ENCODE measurements around the gene AMPD2. TPM values are rescaled to one million over a fixed set of nuclear protein-coding genes. Genes with fewer than 3 reads are reported as not detected.

Gene AMPD2
- polyA plus RNA-seq, 2 of the 4 experiments (the other 2 are of a cell fraction), result 19.3 to 47.2 TPM

- ChIA-PET POLR2A (no interaction called here), CTCF (no interaction called here)
- FAIRE-seq (no peak), ATAC-seq (no peak), DNase-seq (ENCODE audit: low read depth in 1 of 2, low spot score in 1 of 2) (no peak)
- no peak for TF ChIP-seq USF2 (IDR thresholded peaks at IDR 0.05)
- no peak for TF ChIP-seq HOXA7 (CRISPR knock-in tag; IDR thresholded peaks at IDR 0.05)
- Histone ChIP-seq H3K27ac (no peak overlapping the region), H3K4me3 (no peak overlapping the region), H3K9me3 (no peaks in the 10 kb centered on the region), H3K4me2 (no peak overlapping the region), H3K4me1 (peaks cover 4% of the 10 kb centered on the region; the same call in 1 of the 3 replicates)
- WGBS (ENCODE audit: missing lambda C conversion rate), result 76% methylated on average over 1 of the region's 1 CpG
These were observed 45.0 kb downstream of the AMPD2 start for GRCh38 chr1:109664671-109665070.

DNA sequence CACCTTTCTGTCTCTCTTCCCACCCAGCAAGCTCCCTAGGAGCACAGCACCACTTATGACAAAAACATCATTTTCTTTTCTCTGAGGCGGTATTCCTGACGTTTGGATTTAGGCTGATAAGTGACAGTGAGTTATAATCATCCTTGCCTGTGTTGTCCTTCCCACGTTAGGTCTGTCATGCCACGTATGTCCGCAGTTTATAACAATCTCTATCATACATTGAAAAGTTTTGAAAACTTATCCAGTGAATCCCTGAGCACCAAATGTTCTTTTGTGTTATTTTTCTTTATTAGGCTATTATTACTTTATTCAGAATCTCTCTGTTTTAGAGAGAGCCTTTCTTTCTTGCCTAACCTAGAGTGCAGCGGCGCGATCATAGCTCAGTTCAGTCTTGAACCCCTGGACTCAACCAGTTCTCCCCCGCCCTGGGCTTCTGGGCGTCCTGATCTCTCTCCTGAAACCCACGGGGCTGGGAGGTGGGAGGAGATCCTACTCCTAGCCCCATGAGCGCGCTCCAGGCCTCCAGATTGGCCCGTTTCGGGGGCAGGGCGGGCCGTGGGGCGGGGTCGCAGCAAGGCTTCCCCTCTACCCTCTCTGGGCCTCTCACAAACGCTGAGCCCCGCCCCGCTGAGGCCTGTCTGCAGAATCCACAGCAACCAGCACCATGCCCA is 48.0 kb downstream of the AMPD2 start, which contains the start of gene GSTM2:
Gene GSTM2, plus strand, starts transcription at position 606 of the 671 bp plus-strand sequence. Its CDS starts 59 bp downstream, at position 665.
- no peak within 1 kb of the TSS; the same call in 2 of the 3 replicates for H3K4me3 ChIP-seq
- FAIRE-seq (no peak), DNase-seq (ENCODE audit: low read depth in 1 of 2, low spot score in 1 of 2) (peak in 1 of 2 experiments; percentile 39), ATAC-seq (peak; percentile 90 to 100)
- peaks cover 4% of the 10 kb centered on the region; the same call in 1 of the 3 replicates for H3K4me1 ChIP-seq
- no peak within 1 kb of the TSS for H3K27ac ChIP-seq
- ChIA-PET CTCF (interaction anchor here (1.5 to 1.6 kb wide), 3 partner anchors 10 to 317 kb away, joined by 3 to 4 read pairs (median 4); partner anchors contain the start of gene AHCYL1), POLR2A (no interaction called here)
- 47% methylated on average over 8 of the region's 22 CpGs for WGBS (ENCODE audit: missing lambda C conversion rate)
- TF ChIP-seq, protein P1, sequence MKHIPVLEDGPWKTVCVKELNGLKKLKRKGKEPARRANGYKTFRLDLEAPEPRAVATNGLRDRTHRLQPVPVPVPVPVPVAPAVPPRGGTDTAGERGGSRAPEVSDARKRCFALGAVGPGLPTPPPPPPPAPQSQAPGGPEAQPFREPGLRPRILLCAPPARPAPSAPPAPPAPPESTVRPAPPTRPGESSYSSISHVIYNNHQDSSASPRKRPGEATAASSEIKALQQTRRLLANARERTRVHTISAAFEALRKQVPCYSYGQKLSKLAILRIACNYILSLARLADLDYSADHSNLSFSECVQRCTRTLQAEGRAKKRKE (CRISPR knock-in tag; IDR thresholded peaks at IDR 0.05; ENCODE audit: low read depth), result no peak
- TF ChIP-seq, protein P2, sequence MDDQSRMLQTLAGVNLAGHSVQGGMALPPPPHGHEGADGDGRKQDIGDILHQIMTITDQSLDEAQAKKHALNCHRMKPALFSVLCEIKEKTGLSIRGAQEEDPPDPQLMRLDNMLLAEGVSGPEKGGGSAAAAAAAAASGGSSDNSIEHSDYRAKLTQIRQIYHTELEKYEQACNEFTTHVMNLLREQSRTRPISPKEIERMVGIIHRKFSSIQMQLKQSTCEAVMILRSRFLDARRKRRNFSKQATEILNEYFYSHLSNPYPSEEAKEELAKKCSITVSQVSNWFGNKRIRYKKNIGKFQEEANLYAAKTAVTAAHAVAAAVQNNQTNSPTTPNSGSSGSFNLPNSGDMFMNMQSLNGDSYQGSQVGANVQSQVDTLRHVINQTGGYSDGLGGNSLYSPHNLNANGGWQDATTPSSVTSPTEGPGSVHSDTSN (IDR thresholded peaks at IDR 0.05), result no peak
- no peak for TF ChIP-seq HOXA7 (CRISPR knock-in tag; IDR thresholded peaks at IDR 0.05)
- peak within 1 kb of the TSS; percentile 39 for H3K4me2 ChIP-seq
- H3K9me3 ChIP-seq, result no peaks in the 10 kb centered on the region

- Histone ChIP-seq H3K4me3 (no peak overlapping the region; the same call in 2 of the 3 replicates), H3K9me3 (no peaks in the 10 kb centered on the region), H3K4me2 (peak overlapping the region; percentile 39), H3K27ac (no peak overlapping the region), H3K4me1 (peaks cover 4% of the 10 kb centered on the region; the same call in 1 of the 3 replicates)
- ChIA-PET CTCF (interaction anchor here (0.5 to 1.6 kb wide), 3 partner anchors 11 to 136 kb away, joined by 3 to 4 read pairs (median 4); no protein-coding TSS in a partner anchor), POLR2A (no interaction called here)
- no peak for TF ChIP-seq ZC3H11A (IDR thresholded peaks at IDR 0.05)
- TF ChIP-seq, protein P1 (CRISPR knock-in tag; IDR thresholded peaks at IDR 0.05; ENCODE audit: low read depth), result no peak
- no peak for TF ChIP-seq HOXA7 (CRISPR knock-in tag; IDR thresholded peaks at IDR 0.05)
- no peak for TF ChIP-seq CBX2 (IDR thresholded peaks at IDR 0.05; ENCODE audit: borderline replicate concordance, low read depth)
- no peak for TF ChIP-seq NR3C1 (IDR thresholded peaks at IDR 0.05)
- no peak for TF ChIP-seq ZNF302 (CRISPR knock-in tag; IDR thresholded peaks at IDR 0.05)
- no peak for TF ChIP-seq MYC (IDR thresholded peaks at IDR 0.05; ENCODE audit: borderline replicate concordance, low read length)
- TF ChIP-seq SMC3 (IDR thresholded peaks at IDR 0.05), result no peak
- TF ChIP-seq FOXS1 (CRISPR knock-in tag; IDR thresholded peaks at IDR 0.05), result no peak
- TF ChIP-seq, protein P3, sequence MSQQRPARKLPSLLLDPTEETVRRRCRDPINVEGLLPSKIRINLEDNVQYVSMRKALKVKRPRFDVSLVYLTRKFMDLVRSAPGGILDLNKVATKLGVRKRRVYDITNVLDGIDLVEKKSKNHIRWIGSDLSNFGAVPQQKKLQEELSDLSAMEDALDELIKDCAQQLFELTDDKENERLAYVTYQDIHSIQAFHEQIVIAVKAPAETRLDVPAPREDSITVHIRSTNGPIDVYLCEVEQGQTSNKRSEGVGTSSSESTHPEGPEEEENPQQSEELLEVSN (IDR thresholded peaks at IDR 0.05; ENCODE audit: borderline replicate concordance, low read depth), result no peak
- TF ChIP-seq ZSCAN20 (CRISPR knock-in tag; IDR thresholded peaks at IDR 0.05), result no peak
- no peak for TF ChIP-seq POLR2AphosphoS2 (conservative IDR thresholded peaks at IDR 0.05; ENCODE audit: low read length)
- no peak for TF ChIP-seq REST (IDR thresholded peaks at IDR 0.05)
- no peak for TF ChIP-seq EP300 (IDR thresholded peaks at IDR 0.05)
- TF ChIP-seq ELK1 (IDR thresholded peaks at IDR 0.05; ENCODE audit: low read depth, low read length), result no peak
- no peak for TF ChIP-seq RNF2 (IDR thresholded peaks at IDR 0.05; ENCODE audit: borderline replicate concordance, low read depth)
- WGBS (ENCODE audit: missing lambda C conversion rate), result 88% methylated on average over 10 of the region's 26 CpGs
- FAIRE-seq (no peak), DNase-seq (ENCODE audit: low read depth in 1 of 2, low spot score in 1 of 2) (no peak), ATAC-seq (peak in 1 of 2 experiments; percentile 12; a peak in 3 of 6 replicates)
These were observed 48.6 kb downstream of the AMPD2 start for GRCh38 chr1:109668123-109668775.
